Psoas muscle (tissue), 8 donors: Measurements from ENCODE around the gene ADORA2B. TPM values are rescaled to one million over a fixed set of nuclear protein-coding genes. Genes with fewer than 3 reads are reported as not detected.
"Not testable (repeated sequence)": the region's sequence is repeated elsewhere in the genome, so short reads cannot be mapped to it uniquely, and the experiment has no call there.

Source experiments
- ATAC-seq, 4 donors: fragments of 200-7000 bp; cut with Tn5 transposase; one replicate each; pipeline ENCODE4 v1.9.1; 2020; ENCODE audit warnings: moderate library complexity in 3 of 4, mild to moderate bottlenecking in 2 of 4
- DNase-seq, 2 donors: peaks; one replicate each; pipeline ENCODE4 v3.0.0-alpha.2; 2020
- H3K27ac ChIP-seq: fragments of 200-600 bp; one replicate; pipeline ENCODE4 v1.8.0; 2022
- H3K27me3 ChIP-seq, 3 donors: fragments of 200-600 bp in 1 of 3; one replicate each; pipeline versions ENCODE4 v1.6.1 to v1.8.0; 2013 to 2022; ENCODE audit warnings: low read length in 2 of 3, mild to moderate bottlenecking in 2 of 3, moderate library complexity in 1 of 3; ENCODE audit not compliant: insufficient read depth in 3 of 3
- H3K36me3 ChIP-seq, 2 donors: fragments of 200-600 bp in 1 of 2; one replicate each; pipeline versions ENCODE4 v1.6.1 to v1.8.0; 2013 to 2022; ENCODE audit warnings: low read depth in 1 of 2, mild to moderate bottlenecking in 1 of 2, moderate library complexity in 1 of 2; ENCODE audit not compliant: insufficient read depth in 1 of 2
- H3K4me1 ChIP-seq: fragments of 200-600 bp; one replicate; pipeline ENCODE4 v1.8.0; 2022
- H3K4me3 ChIP-seq: fragments of 200-600 bp; one replicate; pipeline ENCODE4 v1.8.0; 2022; ENCODE audit warnings: mild to moderate bottlenecking
- H3K9me3 ChIP-seq: fragments of 200-600 bp; one replicate; pipeline ENCODE4 v1.8.0; 2022
- CTCF ChIP-seq: fragments of 200-600 bp; IDR thresholded peaks from one replicate; pipeline ENCODE4 v1.8.0; 2022; ENCODE audit warnings: antibody characterized with exemption
- WGBS, 3 donors: extraction: QIAGEN DNeasy Blood & Tissue Kit; methylation state at CpG; one replicate each; pipeline versions ENCODE4 v1.1.6 to v1.1.7; 2013; 5-methylcytosine and 5-hydroxymethylcytosine counted together
- intact Hi-C, 2 donors: fragments of 100-400 bp; cut with DNase I; formaldehyde crosslinking; loops; one replicate each; pipeline versions ENCODE4 v1.11.0 to v1.14.2; 2022
- polyA plus RNA-seq, 3 donors: library from polyadenylated mRNA; stranded (reverse); fragments of 200-250 nt; gene quantifications; one replicate each; pipeline ENCODE4 v1.2.3, GENCODE V29; 2013
- total RNA-seq, 4 donors: library from RNA; stranded (reverse); fragmentation: NEBNext Ultra II Directional in 2 of 4; extraction: Animal tissue kit (Norgen Biotek cat#: 25700) in 2 of 4; gene quantifications; one replicate each; pipeline versions ENCODE4 v1.2.1 to v1.2.4, GENCODE V29; 2021 to 2023
- donor health status: healthy with polysubstance abuse.
- donor health status: DM: no; HTN: no; CAD: no; lungs with moderate emphysema.
- donor health status: Bipolar disorder and iron deficiency.
- donor health status: healthy.
- donor health status: DM: yes; HTN: yes; CAD: no.
- donor health status: DM: no; HTN: no; CAD: no.
- donor health status: DM: no; HTN: no; CAD: no.
- donor health status: DM: yes; HTN: yes; CAD: no.

The ADORA2B gene
- total and polyA plus RNA-seq, 7 donors: 0.07 to 0.36 (median 0.20) TPM

- peaks cover 23 to 79% of the 10 kb centered on the region in 2 donors for H3K36me3 ChIP-seq
These were observed 33.7 kb downstream of the ADORA2B start for GRCh38 chr17:15978606-15979005.

DNA sequence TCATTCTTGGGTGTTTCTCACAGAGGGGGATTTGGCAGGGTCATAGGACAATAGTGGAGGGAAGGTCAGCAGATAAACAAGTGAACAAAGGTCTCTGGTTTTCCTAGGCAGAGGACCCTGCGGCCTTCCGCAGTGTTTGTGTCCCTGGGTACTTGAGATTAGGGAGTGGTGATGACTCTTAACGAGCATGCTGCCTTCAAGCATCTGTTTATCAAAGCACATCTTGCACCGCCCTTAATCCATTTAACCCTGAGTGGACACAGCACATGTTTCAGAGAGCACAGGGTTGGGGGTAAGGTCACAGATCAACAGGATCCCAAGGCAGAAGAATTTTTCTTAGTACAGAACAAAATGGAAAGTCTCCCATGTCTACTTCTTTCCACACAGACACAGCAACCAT, 34.1 kb downstream of the ADORA2B start:
- H3K4me3 ChIP-seq, DNase-seq, intact Hi-C loops, H3K27me3 ChIP-seq, ATAC-seq, H3K9me3 ChIP-seq, H3K4me1 ChIP-seq, H3K27ac ChIP-seq: not testable (repeated sequence)
- WGBS, 3 donors: 60 to 71% (median 68%) methylated on average over 2 of the region's 4 CpGs
- H3K36me3 ChIP-seq: peaks cover 23 to 83% of the 10 kb centered on the region in 2 donors

More at GRCh38 chr17:15978606-15979005, 33.7 kb downstream of the ADORA2B start:
- Histone ChIP-seq H3K9me3 (no peaks in the 10 kb centered on the region), H3K4me1 (no peaks in the 10 kb centered on the region), H3K27me3 (no peaks in the 10 kb centered on the region), H3K27ac (no peak overlapping the region), H3K4me3 (no peak overlapping the region)
- no peak for DNase-seq
- ATAC-seq: no peak
- intact Hi-C loops: no loop called here
- no peak for TF ChIP-seq CTCF
- 83 to 96% (median 84%) methylated on average over 1 of the region's 1 CpG for WGBS, 3 donors

- H3K36me3 ChIP-seq: peaks cover 29 to 86% of the 10 kb centered on the region in 2 donors
- H3K4me1 ChIP-seq: no peaks in the 10 kb centered on the region
- intact Hi-C loops: no loop called here
- H3K9me3 ChIP-seq: no peaks in the 10 kb centered on the region
- ATAC-seq (no peak), DNase-seq (no peak)
- WGBS, 3 donors: 51 to 65% (median 62%) methylated on average over 2 of the region's 2 CpGs
- H3K27ac ChIP-seq: no peak overlapping the region
- no peaks in the 10 kb centered on the region for H3K27me3 ChIP-seq
- no peak overlapping the region for H3K4me3 ChIP-seq
- TF ChIP-seq CTCF: no peak
These were observed 36.3 kb downstream of the ADORA2B start for GRCh38 chr17:15981208-15981607.

GRCh38 chr17:15981646-15982580, 37.0 kb downstream of the ADORA2B start:
- intact Hi-C loops: no loop called here
- TF ChIP-seq CTCF: no peak
- peaks cover 23 to 86% of the 10 kb centered on the region in 2 donors for H3K36me3 ChIP-seq
- 77 to 84% (median 82%) methylated on average over 5 of the region's 5 CpGs for WGBS, 3 donors
- DNase-seq: no peak
- no peaks in the 10 kb centered on the region for H3K9me3 ChIP-seq
- H3K4me3 ChIP-seq: no peak overlapping the region
- no peaks in the 10 kb centered on the region for H3K27me3 ChIP-seq
- no peaks in the 10 kb centered on the region for H3K4me1 ChIP-seq
- no peak overlapping the region for H3K27ac ChIP-seq
- ATAC-seq: no peak

DNA sequence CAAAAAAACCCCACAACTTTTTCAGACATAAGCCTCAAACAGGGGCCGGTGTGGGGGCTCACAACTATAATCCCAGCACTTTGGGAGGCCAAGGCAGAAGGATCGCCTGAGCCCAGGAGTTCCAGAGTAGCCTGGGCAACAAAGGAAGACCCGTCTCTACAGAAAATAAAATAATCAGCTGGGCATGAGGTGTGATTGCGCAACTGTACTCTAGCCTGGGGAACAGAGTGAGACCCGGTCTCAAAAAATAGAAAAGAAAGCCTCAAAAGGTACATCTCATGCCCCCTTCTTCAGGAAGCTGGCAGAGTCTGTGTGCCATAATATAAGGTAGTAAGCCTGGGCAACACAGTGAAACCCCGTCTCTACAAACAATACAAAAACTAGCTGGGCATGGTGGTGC, 51.4 kb downstream of the ADORA2B start:
- no peak for TF ChIP-seq CTCF
- no peaks in the 10 kb centered on the region for H3K9me3 ChIP-seq
- ATAC-seq (no peak), DNase-seq (no peak)
- H3K27ac ChIP-seq: no peak overlapping the region
- peaks cover 13% of the 10 kb centered on the region for H3K4me1 ChIP-seq
- 75 to 83% (median 77%) methylated on average over 6 of the region's 6 CpGs for WGBS, 3 donors
- H3K4me3 ChIP-seq: no peak overlapping the region
- intact Hi-C loops: no loop called here
- H3K27me3 ChIP-seq: no peaks in the 10 kb centered on the region
- peaks cover 6 to 60% of the 10 kb centered on the region in 2 donors for H3K36me3 ChIP-seq
